ENCODE results near the gene CRIP1.
A peak's percentile ranks its signal among the peaks of the same experiment; 100 is the strongest.

The CRIP1 gene

GRCh38 chr14:105467942-105468471, 18.7 kb upstream of the CRIP1 start:
- TF ChIP-seq EGR1 (IDR thresholded peaks at IDR 0.05), result no peak

GRCh38 chr14:105468621-105469241, 18.0 kb upstream of the CRIP1 start:
- TF ChIP-seq MAX (IDR thresholded peaks at IDR 0.05), result 0 out of 2 replicates have a peak, but pooled peaks have one; percentile 61
- TF ChIP-seq EGR1 (IDR thresholded peaks at IDR 0.05), result peak; percentile 74
- TF ChIP-seq TAF1 (IDR thresholded peaks at IDR 0.05; ENCODE audit: low read depth), result no peak
- no peak for TF ChIP-seq CREB1 (IDR thresholded peaks at IDR 0.05; ENCODE audit: low read depth)
- no peak for TF ChIP-seq CEBPB (IDR thresholded peaks at IDR 0.05)
- TF ChIP-seq REST (IDR thresholded peaks at IDR 0.05; ENCODE audit: low read depth), result no peak
- TF ChIP-seq USF1 (IDR thresholded peaks at IDR 0.05), result 0 out of 2 replicates have a peak, but pooled peaks have one; percentile 9
- TF ChIP-seq FOXM1 (IDR thresholded peaks at IDR 0.05; ENCODE audit: borderline replicate concordance, low read depth), result 0 out of 2 replicates have a peak, but pooled peaks have one; percentile 22
- 0 out of 2 replicates have a peak, but pooled peaks have one; percentile 13 for TF ChIP-seq YY1 (IDR thresholded peaks at IDR 0.05; ENCODE audit: low read depth)
- TF ChIP-seq ZBTB7A (IDR thresholded peaks at IDR 0.05; ENCODE audit: low read depth), result peak; percentile 85; the same call in 1 of the 2 replicates
- peak; percentile 93 for TF ChIP-seq NFIC (IDR thresholded peaks at IDR 0.05)
- no peak for TF ChIP-seq TEAD4 (IDR thresholded peaks at IDR 0.05)
- TF ChIP-seq RAD21 (IDR thresholded peaks at IDR 0.05; ENCODE audit: low read depth), result no peak
- peak; percentile 87 for TF ChIP-seq TCF12 (IDR thresholded peaks at IDR 0.05; ENCODE audit: low read depth)
- TF ChIP-seq EP300 (IDR thresholded peaks at IDR 0.05; ENCODE audit: borderline replicate concordance), result peak; percentile 88

GRCh38 chr14:105469456-105470349, 17.0 kb upstream of the CRIP1 start:
- TF ChIP-seq REST (IDR thresholded peaks at IDR 0.05; ENCODE audit: low read depth), result no peak
- peak; percentile 97 for TF ChIP-seq TCF12 (IDR thresholded peaks at IDR 0.05; ENCODE audit: low read depth)
- peak; percentile 60 for TF ChIP-seq YY1 (IDR thresholded peaks at IDR 0.05; ENCODE audit: low read depth)
- peak; percentile 75 for TF ChIP-seq CREB1 (IDR thresholded peaks at IDR 0.05; ENCODE audit: low read depth)
- TF ChIP-seq EP300 (IDR thresholded peaks at IDR 0.05; ENCODE audit: borderline replicate concordance), result peak; percentile 94
- TF ChIP-seq NFIC (IDR thresholded peaks at IDR 0.05), result peak; percentile 99
- peak; percentile 83 for TF ChIP-seq TEAD4 (IDR thresholded peaks at IDR 0.05)
- TF ChIP-seq CEBPB (IDR thresholded peaks at IDR 0.05), result no peak; the same call in 1 of the 2 replicates
- no peak for TF ChIP-seq TAF1 (IDR thresholded peaks at IDR 0.05; ENCODE audit: low read depth)
- peak; percentile 85 for TF ChIP-seq FOXM1 (IDR thresholded peaks at IDR 0.05; ENCODE audit: borderline replicate concordance, low read depth)
- peak; percentile 80; the same call in 1 of the 2 replicates for TF ChIP-seq ZBTB7A (IDR thresholded peaks at IDR 0.05; ENCODE audit: low read depth)
- TF ChIP-seq MAX (IDR thresholded peaks at IDR 0.05), result peak; percentile 89
- peak; percentile 53 for TF ChIP-seq USF1 (IDR thresholded peaks at IDR 0.05)
- TF ChIP-seq RAD21 (IDR thresholded peaks at IDR 0.05; ENCODE audit: low read depth), result no peak
- TF ChIP-seq EGR1 (IDR thresholded peaks at IDR 0.05), result peak; percentile 30; the same call in 1 of the 2 replicates

- TF ChIP-seq TEAD4 (IDR thresholded peaks at IDR 0.05) (0 out of 2 replicates have a peak, but pooled peaks have one; percentile 8), MAX (IDR thresholded peaks at IDR 0.05) (peak; percentile 31; the same call in 1 of the 2 replicates), RAD21 (IDR thresholded peaks at IDR 0.05; ENCODE audit: low read depth) (peak; percentile 12; the same call in 1 of the 2 replicates), REST (IDR thresholded peaks at IDR 0.05; ENCODE audit: low read depth) (no peak), CEBPB (IDR thresholded peaks at IDR 0.05) (no peak), USF1 (IDR thresholded peaks at IDR 0.05) (no peak), YY1 (IDR thresholded peaks at IDR 0.05; ENCODE audit: low read depth) (no peak), TCF12 (IDR thresholded peaks at IDR 0.05; ENCODE audit: low read depth) (peak; percentile 72; the same call in 1 of the 2 replicates), EP300 (IDR thresholded peaks at IDR 0.05; ENCODE audit: borderline replicate concordance) (peak; percentile 67), ZBTB7A (IDR thresholded peaks at IDR 0.05; ENCODE audit: low read depth) (no peak; the same call in 1 of the 2 replicates), EGR1 (IDR thresholded peaks at IDR 0.05) (peak; percentile 51; the same call in 1 of the 2 replicates), NFIC (IDR thresholded peaks at IDR 0.05) (peak; percentile 96), FOXM1 (IDR thresholded peaks at IDR 0.05; ENCODE audit: borderline replicate concordance, low read depth) (no peak), TAF1 (IDR thresholded peaks at IDR 0.05; ENCODE audit: low read depth) (no peak), CREB1 (IDR thresholded peaks at IDR 0.05; ENCODE audit: low read depth) (no peak)
Observed at GRCh38 chr14:105470350-105471296, 16.1 kb upstream of the CRIP1 start.

All from Ishikawa (cell line).